Measurements from ENCODE around the gene THAP6. TPM values are rescaled to one million over a fixed set of nuclear protein-coding genes. Genes with fewer than 3 reads are reported as not detected.

The THAP6 gene
- total RNA-seq, 1 experiment from 2014 or later: 25.5 TPM

- TF ChIP-seq FOSL1 (IDR thresholded peaks at IDR 0.05; ENCODE audit: low read depth) (no peak), ATF3 (IDR thresholded peaks at IDR 0.05) (no peak), SRF (IDR thresholded peaks at IDR 0.05; ENCODE audit: low read depth) (no peak), EGR1 (IDR thresholded peaks at IDR 0.05; ENCODE audit: low read depth) (0 out of 2 replicates have a peak, but pooled peaks have one; percentile 41), ELF1 (IDR thresholded peaks at IDR 0.05; ENCODE audit: borderline replicate concordance, low read depth) (peak; percentile 79), JUND (IDR thresholded peaks at IDR 0.05) (no peak), POLR2A (IDR thresholded peaks at IDR 0.05; ENCODE audit: borderline replicate concordance, extremely low read depth, insufficient read depth, insufficient read length) (peak; percentile 66)
Observed at GRCh38 chr4:75514131-75514948, at the start of gene THAP6, which contains the start of gene RCHY1 (continued).

GRCh38 chr4:75469896-75470295 lies 44.4 kb upstream of the THAP6 start:
- BruUV-seq (replicated peaks): no TSS peak
- RAD21 ChIA-PET (ENCODE audit: low non-redundant PET in 1 of 2, low total read pairs in 2 of 2, uncharacterized antibody in 2 of 2, unreplicated experiment in 2 of 2): no interaction called here
- Histone ChIP-seq H3K79me2 (ENCODE audit: insufficient read depth, low read length) (no peaks in the 10 kb centered on the region), H3K9me3 (ENCODE audit: control insufficient read depth in 1 of 2, insufficient read depth in 1 of 2, low read depth in 1 of 2, low read length in 2 of 2) (no peaks in the 10 kb centered on the region), H4K20me1 (ENCODE audit: insufficient read depth) (no peaks in the 10 kb centered on the region), H3K9me2 (ENCODE audit: insufficient read depth) (no peaks in the 10 kb centered on the region), H3K36me3 (ENCODE audit: control insufficient read depth in 1 of 2, insufficient read depth in 2 of 2, low read length in 2 of 2) (no peaks in the 10 kb centered on the region), H3K4me1 (ENCODE audit: control insufficient read depth in 1 of 2, insufficient read depth in 2 of 2, low read length in 2 of 2) (no peaks in the 10 kb centered on the region), H3K27ac (ENCODE audit: low read depth, low read length) (no peak overlapping the region), H3K4me2 (ENCODE audit: low read length) (no peak overlapping the region), H3K27me3 (ENCODE audit: insufficient read depth, low read length) (no peaks in the 10 kb centered on the region), H3K4me3 (replicated peaks in 1 of 2; ENCODE audit: low read depth in 1 of 2, low read length in 2 of 2) (no peak overlapping the region), H2AFZ (ENCODE audit: low read depth, low read length, poor library complexity, severe bottlenecking) (no peak overlapping the region), H3K9ac (ENCODE audit: low read length) (no peak overlapping the region)
- DNase-seq (ENCODE audit: low read depth, low spot score): no peak
- ATAC-seq: no peak
- POLR2A ChIA-PET: no interaction called here
- intact Hi-C loops (cut with micrococcal nuclease): loop anchor here (2.0 to 5.0 kb wide), 2 partner anchors 537 to 598 kb away; partner anchors contain the start of gene PARM1
- CTCF ChIA-PET: interaction anchor here (1.3 kb wide), 1 partner anchor 37 kb away, joined by 4 read pairs; no protein-coding TSS in a partner anchor
- TF ChIP-seq SRF (IDR thresholded peaks at IDR 0.05; ENCODE audit: low read depth): no peak
- no peak for TF ChIP-seq FOSL1 (IDR thresholded peaks at IDR 0.05; ENCODE audit: low read depth)
- no peak for TF ChIP-seq SP1 (IDR thresholded peaks at IDR 0.05; ENCODE audit: low read depth)
- no peak for TF ChIP-seq ZBTB33 (IDR thresholded peaks at IDR 0.05; ENCODE audit: extremely low read depth, insufficient replicate concordance, low read length)

All from HCT116 (cell line).